Neural crest cell (in vitro differentiated cells): ENCODE data around the gene RPAP3. TPM values are rescaled to one million over a fixed set of nuclear protein-coding genes. Genes with fewer than 3 reads are reported as not detected.
A peak's percentile ranks its signal among the peaks of the same experiment; 100 is the strongest.

Experiments used
- DNase-seq: peaks from one replicate; pipeline ENCODE4 v3.0.0; 2021; ENCODE audit warnings: low read depth, mixed read lengths, low spot score
- H3K27ac Mint-ChIP-seq: one replicate; pipeline ENCODE4 v1.8.0; 2021; ENCODE audit warnings: mild to moderate bottlenecking, mixed read lengths; ENCODE audit not compliant: unreplicated experiment
- H3K27me3 Mint-ChIP-seq: 2 replicates; pipeline ENCODE4 v1.8.0; 2021; ENCODE audit warnings: low read depth, mild to moderate bottlenecking, mixed read lengths
- H3K36me3 Mint-ChIP-seq: 2 replicates; pipeline ENCODE4 v1.8.0; 2021; ENCODE audit warnings: low read depth, mild to moderate bottlenecking, mixed read lengths
- H3K4me1 Mint-ChIP-seq: 2 replicates; pipeline ENCODE4 v1.8.0; 2021; ENCODE audit warnings: mixed read lengths
- H3K4me3 Mint-ChIP-seq: one replicate; pipeline ENCODE4 v1.8.0; 2021; ENCODE audit warnings: mild to moderate bottlenecking, mixed read lengths
- H3K9me3 Mint-ChIP-seq: 2 replicates; pipeline ENCODE4 v1.8.0; 2021; ENCODE audit warnings: mixed read lengths
- CTCF ChIP-seq: fragments of 200-600 bp; sonication (generic); conservative IDR thresholded peaks from 2 replicates; pipeline ENCODE4 v1.5.0; 2021; ENCODE audit warnings: antibody characterized with exemption, mild to moderate bottlenecking
- long read RNA-seq: library from polyadenylated mRNA; unstranded; transcript quantifications from one replicate; pipeline ENCODE4 v2.0.0, GENCODE V29; 2020
- total RNA-seq: library from RNA; stranded (reverse); gene quantifications from 2 replicates; pipeline ENCODE4 v1.2.1, GENCODE V29; 2021

RPAP3 gene
- total RNA-seq: 45.2 and 49.4 TPM in 2 replicates
- long read RNA-seq, full-length matches to known transcripts: 26 of 47 reads
- long read RNA-seq, partial matches to known transcripts: 16 of 47 reads
- long read RNA-seq, other reads (novel, unspliced or antisense): 5 of 47 reads

- Mint-ChIP-seq H3K4me1 (peaks cover 27% of the 10 kb centered on the region), H3K9me3 (no peaks in the 10 kb centered on the region), H3K4me3 (peak within 1 kb of the TSS; percentile 87), H3K36me3 (no peaks in the 10 kb centered on the region), H3K27ac (peak within 1 kb of the TSS; percentile 97), H3K27me3 (no peaks in the 10 kb centered on the region)
- peak; percentile 80 for TF ChIP-seq CTCF
- DNase-seq: peak; percentile 94
Measured at GRCh38 chr12:47705566-47706425, at the start of gene RPAP3. Gene RPAP3, minus strand, starts transcription at chr12:47706030. Its CDS starts 3,190 bp downstream, at chr12:47702840.

- peaks cover 25% of the 10 kb centered on the region for H3K4me1 Mint-ChIP-seq
- H3K27ac Mint-ChIP-seq: no peak overlapping the region
Measured at GRCh38 chr12:47754881-47755280, 49.1 kb upstream of the RPAP3 start.

GRCh38 chr12:47754126-47754525 lies 48.3 kb upstream of the RPAP3 start:
- no peak for TF ChIP-seq CTCF
- Mint-ChIP-seq H3K9me3 (no peaks in the 10 kb centered on the region), H3K4me1 (peaks cover 25% of the 10 kb centered on the region), H3K4me3 (no peak overlapping the region), H3K36me3 (no peaks in the 10 kb centered on the region), H3K27me3 (peaks cover 12% of the 10 kb centered on the region), H3K27ac (no peak overlapping the region)
- no peak for DNase-seq

More at GRCh38 chr12:47754881-47755280, 49.1 kb upstream of the RPAP3 start:
- DNase-seq: no peak
- Mint-ChIP-seq H3K9me3 (no peaks in the 10 kb centered on the region), H3K36me3 (no peaks in the 10 kb centered on the region), H3K27me3 (peaks cover 10% of the 10 kb centered on the region), H3K4me3 (no peak overlapping the region)
- no peak for TF ChIP-seq CTCF

GRCh38 chr12:47753021-47754001 lies 47.5 kb upstream of the RPAP3 start:
- no peak for DNase-seq
- H3K27me3 Mint-ChIP-seq: peaks cover 12% of the 10 kb centered on the region
- H3K4me1 Mint-ChIP-seq: peaks cover 25% of the 10 kb centered on the region
- H3K4me3 Mint-ChIP-seq: peak overlapping the region; percentile 38
- H3K36me3 Mint-ChIP-seq: no peaks in the 10 kb centered on the region
- H3K27ac Mint-ChIP-seq: peak overlapping the region; percentile 52
- no peaks in the 10 kb centered on the region for H3K9me3 Mint-ChIP-seq
- no peak for TF ChIP-seq CTCF

GRCh38 chr12:47752552-47752951 lies 46.7 kb upstream of the RPAP3 start:
- TF ChIP-seq CTCF: no peak
- Mint-ChIP-seq H3K27me3 (peaks cover 9% of the 10 kb centered on the region), H3K9me3 (no peaks in the 10 kb centered on the region), H3K4me1 (peaks cover 24% of the 10 kb centered on the region), H3K36me3 (no peaks in the 10 kb centered on the region), H3K4me3 (no peak overlapping the region), H3K27ac (no peak overlapping the region)
- DNase-seq: no peak
